GM12878 (cell line): ENCODE data around the gene LMO7. TPM values are rescaled to one million over a fixed set of nuclear protein-coding genes. Genes with fewer than 3 reads are reported as not detected.

Experiments
- ATAC-seq: fragments of 200-7000 bp; cut with Tn5 transposase; 3 replicates; pipeline ENCODE4 v1.9.1; 2020; ENCODE audit warnings: mild to moderate bottlenecking, moderate library complexity
- BruUV-seq: library from RNA; stranded (reverse); fragments of 400-500 nt; replicated peaks from 2 replicates; lab custom pipeline; 2021; lab: Mats Ljungman, UMichigan
- CTCF ChIA-PET: fragments of 300-600 bp; sonication (Branson Sonifier 250); formaldehyde crosslinking; extraction: SDS; loops from one replicate; lab custom pipeline; 2021; ENCODE audit warnings: inconsistent platforms; lab: Yijun Ruan, JAX
- POLR2A ChIA-PET: fragments of 350-600 bp; formaldehyde crosslinking; extraction: SDS; loops from one replicate; lab custom pipeline; 2021; ENCODE audit warnings: inconsistent platforms; lab: Charles Lee
- RAD21 ChIA-PET: fragments of 300-600 bp; sonication (Branson Sonifier 250); formaldehyde crosslinking; loops from one replicate; lab custom pipeline; 2023; ENCODE audit warnings: antibody characterized with exemption; ENCODE audit not compliant: unreplicated experiment; lab: Charles Lee
- SMC1A ChIA-PET: fragments of 300-600 bp; sonication (Branson Sonifier 250); formaldehyde crosslinking; loops from one replicate; lab custom pipeline; 2023; ENCODE audit not compliant: unreplicated experiment, uncharacterized antibody; lab: Charles Lee
- DNase-seq: peaks from one replicate; pipeline ENCODE4 v3.0.0-alpha.2; 2011; ENCODE audit warnings: low read depth, low spot score
- FAIRE-seq: peaks from 3 replicates; lab custom pipeline; 2011; peaks lifted over from hg19 to GRCh38; lab: Jason Lieb, UNC
- H2AFZ ChIP-seq: 2 replicates; pipeline ENCODE4 v1.6.0; 2011; ENCODE audit warnings: low read depth, low read length, control low read depth; ENCODE audit not compliant: control insufficient read depth
- H3K27ac ChIP-seq: 2 replicates; pipeline ENCODE4 v1.5.1; 2011; ENCODE audit warnings: control low read depth; ENCODE audit not compliant: control insufficient read depth, insufficient read depth
- H3K27me3 ChIP-seq, 2 experiments: replicated peaks in 1 of 2; 2 replicates each; pipeline versions ENCODE4 v1.6.0 to v1.6.1; 2011; ENCODE audit warnings: low read length in 1 of 2; ENCODE audit not compliant: control insufficient read depth in 2 of 2, insufficient read depth in 2 of 2
- H3K36me3 ChIP-seq, 2 experiments: 2 replicates each; pipeline ENCODE4 v1.5.1; 2011; ENCODE audit warnings: low read length in 1 of 2; ENCODE audit not compliant: control insufficient read depth in 2 of 2, insufficient read depth in 2 of 2
- H3K4me1 ChIP-seq: 2 replicates; pipeline ENCODE4 v1.6.1; 2011; ENCODE audit warnings: mild to moderate bottlenecking, low read length, moderate library complexity, mixed read lengths; ENCODE audit not compliant: control insufficient read depth, insufficient read depth
- H3K4me2 ChIP-seq: 2 replicates; pipeline ENCODE4 v1.6.0; 2011; ENCODE audit warnings: control low read depth; ENCODE audit not compliant: control insufficient read depth, insufficient read depth
- H3K4me3 ChIP-seq: fragments of 200-600 bp; sonication (generic); 2 replicates; pipeline ENCODE4 v1.5.1; 2016
- H3K79me2 ChIP-seq: 2 replicates; pipeline ENCODE4 v1.6.0; 2011; ENCODE audit warnings: low read length; ENCODE audit not compliant: control insufficient read depth, insufficient read depth
- H3K9ac ChIP-seq: 2 replicates; pipeline ENCODE4 v1.8.0; 2011; ENCODE audit warnings: low read length, control low read depth, mixed read lengths; ENCODE audit not compliant: control insufficient read depth, insufficient read depth
- H3K9me3 ChIP-seq: replicated peaks from 3 replicates; pipeline ENCODE4 v1.5.1; 2011; ENCODE audit warnings: mild to moderate bottlenecking, low read length; ENCODE audit not compliant: control insufficient read depth, insufficient read depth
- H4K20me1 ChIP-seq: 2 replicates; pipeline ENCODE4 v1.6.0; 2011; ENCODE audit not compliant: control insufficient read depth, insufficient read depth
- BACH1 ChIP-seq: fragments of 450-650 bp; IDR thresholded peaks from 2 replicates; pipeline ENCODE4 v1.6.1; 2017; ENCODE audit warnings: mild to moderate bottlenecking, borderline replicate concordance
- BCL3 ChIP-seq: IDR thresholded peaks from 2 replicates; pipeline ENCODE4 v1.6.1; 2011; ENCODE audit warnings: borderline replicate concordance, low read depth, mild to moderate bottlenecking, moderate library complexity, low read length; ENCODE audit not compliant: insufficient read depth, poor library complexity, severe bottlenecking
- BHLHE40 ChIP-seq, 2 experiments: fragments of 450-650 bp in 1 of 2; IDR thresholded peaks; 2 replicates each; pipeline ENCODE4 v1.6.1; 2011 to 2017; ENCODE audit warnings: low read depth in 2 of 2, borderline replicate concordance in 1 of 2, improper control_type of control experiment in 1 of 2, low read length in 1 of 2, mild to moderate bottlenecking in 1 of 2
- CBX5 ChIP-seq: sonication (generic); IDR thresholded peaks from 2 replicates; pipeline ENCODE4 v1.6.1; 2016; ENCODE audit warnings: low read depth, moderate library complexity, mild to moderate bottlenecking, inconsistent platforms
- CHD1 ChIP-seq: IDR thresholded peaks from 2 replicates; pipeline ENCODE4 v1.6.1; 2012; ENCODE audit warnings: low read depth, low read length, improper control_type of control experiment
- CUX1 ChIP-seq: IDR thresholded peaks from 2 replicates; pipeline ENCODE4 v1.6.1; 2012; ENCODE audit warnings: improper control_type of control experiment, low read depth, low read length; ENCODE audit not compliant: insufficient replicate concordance
- HDGF ChIP-seq: fragments of 450-650 bp; IDR thresholded peaks from 2 replicates; pipeline ENCODE4 v1.6.1; 2016; ENCODE audit warnings: antibody characterized with exemption
- IKZF1 ChIP-seq: fragments of 450-650 bp; conservative IDR thresholded peaks from 2 replicates; pipeline ENCODE4 v1.6.1; 2017; ENCODE audit warnings: antibody characterized with exemption, mild to moderate bottlenecking
- MYC ChIP-seq: IDR thresholded peaks from 2 replicates; pipeline ENCODE4 v1.6.1; 2011; ENCODE audit warnings: mild to moderate bottlenecking, low read length, moderate library complexity, inconsistent platforms; ENCODE audit not compliant: insufficient read depth, insufficient replicate concordance, insufficient read length, severe bottlenecking
- POLR2A ChIP-seq: IDR thresholded peaks from 2 replicates; pipeline ENCODE4 v1.6.1; 2011; ENCODE audit warnings: low read depth, mild to moderate bottlenecking, low read length
- TAF1 ChIP-seq: IDR thresholded peaks from 2 replicates; pipeline ENCODE4 v1.6.1; 2011; ENCODE audit warnings: mild to moderate bottlenecking, low read depth, low read length, borderline replicate concordance
- TCF3 ChIP-seq: IDR thresholded peaks from 2 replicates; pipeline ENCODE4 v1.6.1; 2012; ENCODE audit warnings: low read depth, mild to moderate bottlenecking, low read length, borderline replicate concordance; ENCODE audit not compliant: insufficient read depth
- WGBS: methylation state at CpG from one replicate; pipeline ENCODE4 v1.1.6; 2016; ENCODE audit warnings: low lambda C conversion rate; ENCODE audit not compliant: insufficient replicate concordance, insufficient coverage; ENCODE audit errors: missing lambda C conversion rate; 5-methylcytosine and 5-hydroxymethylcytosine counted together
- in situ Hi-C: fragments of 300-500 bp; cut with MboI; formaldehyde crosslinking; loops from 9 replicates; pipeline ENCODE4 v1.14.3; 2018; ENCODE audit warnings: mixed read lengths
- intact Hi-C: fragments of 100-400 bp; cut with micrococcal nuclease; formaldehyde crosslinking; loops from one replicate; pipeline ENCODE4 v1.14.2; 2022; ENCODE audit not compliant: unreplicated experiment
- polyA plus RNA-seq, 11 experiments: library from polyadenylated mRNA; depleted of rRNA in 4 of 11; unstranded in 6 of 11; stranded (reverse) in 5 of 11; fragments of >200 nt; fragmentation: Nextera tagmentation in 4 of 11; fragmentation: Illumina TruSeq in 1 of 11; extraction: Ambion mirVana in 4 of 11; extraction: Trizol in 1 of 11; gene quantifications; 1 replicate in 1 of 11; 2 replicates in 10 of 11; pipeline versions ENCODE4 v1.2.1 to v1.2.3, GENCODE V29; 2011 to 2016; ENCODE audit warnings: inconsistent platforms in 2 of 11, missing spikeins in 2 of 11, low read depth in 1 of 11
- total RNA-seq, 4 experiments: library from RNA; depleted of rRNA in 3 of 4; stranded (reverse); fragments of >200 nt in 3 of 4; fragmentation: Illumina TruSeq in 1 of 4; extraction: Trizol in 1 of 4; gene quantifications; 2 replicates each; pipeline versions ENCODE4 v1.2.1 to v1.2.3, GENCODE V29; 2013 to 2021
- TF ChIP-seq, protein P1 (sequence below): IDR thresholded peaks from 2 replicates; pipeline ENCODE4 v1.6.1; 2011; ENCODE audit warnings: mild to moderate bottlenecking, low read depth, low read length, moderate library complexity; ENCODE audit not compliant: insufficient replicate concordance

The LMO7 gene
- total and polyA plus RNA-seq, 10 of the 15 experiments (the other 5 are each of a cell fraction or from before 2014, with no cell fraction given): 8.5 to 67.8 (median 36.8) TPM

DNA sequence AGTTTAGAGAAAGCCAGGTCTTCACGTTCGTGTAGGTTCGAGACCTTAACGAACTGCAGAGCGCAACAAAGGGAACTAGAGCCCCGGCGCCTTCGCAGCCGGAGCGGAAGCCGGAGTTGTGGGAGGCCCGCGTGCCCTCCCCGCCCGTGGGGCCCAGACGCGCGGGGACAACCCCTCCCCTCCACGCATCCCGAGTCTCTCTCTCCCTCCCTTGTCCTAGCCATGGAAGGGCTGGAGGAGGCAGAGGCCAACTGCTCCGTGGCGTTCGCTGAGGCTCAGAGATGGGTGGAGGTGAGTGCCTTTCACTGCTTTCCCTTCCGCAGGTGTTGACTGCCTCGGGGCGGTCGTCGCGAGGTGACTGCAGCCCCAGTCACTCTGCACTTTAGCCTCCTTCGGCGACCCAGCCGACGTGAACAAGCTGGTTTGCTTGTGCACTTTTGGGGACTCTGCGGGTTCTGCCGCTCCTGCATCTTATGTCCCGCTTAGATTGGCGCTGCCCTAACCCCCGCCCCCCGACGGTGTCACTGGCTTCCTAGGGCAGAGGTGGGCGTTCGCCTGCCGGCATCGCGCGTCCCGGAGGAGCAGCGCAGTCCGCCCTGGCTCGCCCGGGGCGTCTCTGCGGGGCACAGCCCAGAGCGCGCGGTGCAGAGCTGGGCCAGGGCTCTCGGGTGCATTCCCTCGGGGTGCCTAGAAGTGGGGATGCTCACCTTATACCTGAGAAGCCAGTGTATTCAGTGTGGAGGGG, 478 bp downstream of the LMO7 start:
- no peak for TF ChIP-seq MYC
- TF ChIP-seq BCL3: no peak
- TF ChIP-seq BACH1: no peak
- peak; percentile 31; the same call in 1 of the 2 replicates for TF ChIP-seq POLR2A
- 0 out of 2 replicates have a peak, but pooled peaks have one; percentile 26 for TF ChIP-seq HDGF
- TF ChIP-seq BHLHE40 (IDR thresholded peaks at IDR 0.05; ENCODE audit: borderline replicate concordance in 1 of 2, low read depth in 2 of 2, low read length in 1 of 2): peak in 1 of 2 experiments; percentile 12; a peak in 1 of 4 replicates
- TF ChIP-seq IKZF1: peak; percentile 70
- 0 out of 2 replicates have a peak, but pooled peaks have one; percentile 65 for TF ChIP-seq CBX5
- TF ChIP-seq, protein P1, sequence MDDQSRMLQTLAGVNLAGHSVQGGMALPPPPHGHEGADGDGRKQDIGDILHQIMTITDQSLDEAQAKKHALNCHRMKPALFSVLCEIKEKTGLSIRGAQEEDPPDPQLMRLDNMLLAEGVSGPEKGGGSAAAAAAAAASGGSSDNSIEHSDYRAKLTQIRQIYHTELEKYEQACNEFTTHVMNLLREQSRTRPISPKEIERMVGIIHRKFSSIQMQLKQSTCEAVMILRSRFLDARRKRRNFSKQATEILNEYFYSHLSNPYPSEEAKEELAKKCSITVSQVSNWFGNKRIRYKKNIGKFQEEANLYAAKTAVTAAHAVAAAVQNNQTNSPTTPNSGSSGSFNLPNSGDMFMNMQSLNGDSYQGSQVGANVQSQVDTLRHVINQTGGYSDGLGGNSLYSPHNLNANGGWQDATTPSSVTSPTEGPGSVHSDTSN: no peak
- 0 out of 2 replicates have a peak, but pooled peaks have one; percentile 25 for TF ChIP-seq TCF3
- TF ChIP-seq CHD1: 0 out of 2 replicates have a peak, but pooled peaks have one; percentile 48
- TF ChIP-seq TAF1: 0 out of 2 replicates have a peak, but pooled peaks have one; percentile 27
- TF ChIP-seq CUX1: no peak
- in situ Hi-C loops: no loop called here
- Histone ChIP-seq H2AFZ (peak overlapping the region; percentile 77), H3K4me3 (peak overlapping the region; percentile 86), H3K9ac (peak overlapping the region; percentile 57), H3K36me3 (no peaks in the 10 kb centered on the region), H3K4me1 (no peaks in the 10 kb centered on the region; the same call in 1 of the 2 replicates), H3K27ac (peak overlapping the region; percentile 22; the same call in 1 of the 2 replicates), H3K27me3 (no peaks in the 10 kb centered on the region), H4K20me1 (no peaks in the 10 kb centered on the region), H3K9me3 (no peaks in the 10 kb centered on the region), H3K4me2 (peak overlapping the region; percentile 73), H3K79me2 (peaks cover 10% of the 10 kb centered on the region)
- ATAC-seq (peak; percentile 69), DNase-seq (no peak), FAIRE-seq (no peak)
- ChIA-PET SMC1A (no interaction called here), CTCF (interaction anchor here (0.6 kb wide), 1 partner anchor 842 kb away, joined by 3 read pairs; no protein-coding TSS in a partner anchor), POLR2A (interaction anchor here (1.5 kb wide), 1 partner anchor 87 kb away, joined by 3 read pairs; the partner anchor contains the start of gene UCHL3), RAD21 (no interaction called here)
- BruUV-seq: no TSS peak
- WGBS: 2% methylated on average over 52 of the region's 58 CpGs
- intact Hi-C loops: loop anchor here (5.0 kb wide), 1 partner anchor 64 kb away; no protein-coding TSS in a partner anchor
